ENCODE data around the gene CCDC178. TPM values are rescaled to one million over a fixed set of nuclear protein-coding genes. Genes with fewer than 3 reads are reported as not detected.

The CCDC178 gene
- total and polyA plus RNA-seq, 2 donors from 2014 or later = 3.7 to 4.6 TPM

DNA sequence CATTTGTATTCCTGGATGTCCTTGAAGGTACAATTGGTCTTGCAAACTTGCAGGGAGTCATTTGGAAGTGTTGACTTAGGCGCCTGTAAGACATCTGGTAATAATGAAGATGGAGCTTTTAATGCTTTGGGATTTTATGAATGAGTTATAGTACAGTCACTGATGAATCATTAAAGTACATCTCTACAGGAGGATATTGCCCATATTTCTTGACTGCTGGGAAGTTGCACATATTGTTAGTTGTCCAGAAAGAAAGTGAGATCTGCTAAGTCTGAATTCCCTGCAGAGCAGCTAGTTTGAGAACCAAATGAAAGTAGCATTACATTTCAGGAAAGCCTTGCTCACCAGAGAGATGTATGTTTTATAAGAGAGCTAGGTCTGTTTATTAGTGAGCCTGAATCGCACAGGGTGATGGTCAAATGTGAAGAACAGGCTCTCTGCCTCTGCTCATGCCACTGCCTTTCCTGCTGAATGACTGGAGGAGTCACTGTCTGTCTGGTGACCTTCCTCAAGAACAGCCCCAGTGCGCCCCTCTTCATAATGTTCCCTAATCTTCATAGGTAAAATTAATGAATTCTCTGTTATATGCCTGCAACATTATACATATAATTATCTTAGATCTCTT is 528.7 kb downstream of the CCDC178 start:
- Histone ChIP-seq H3K27ac (ENCODE audit: low read depth in 2 of 2, low read length in 2 of 2) (no peak overlapping the region), H3K27me3 (ENCODE audit: control insufficient read depth, insufficient read depth, low read length) (no peaks in the 10 kb centered on the region), H3K4me3 (ENCODE audit: low read length in 3 of 3) (no peak overlapping the region), H3K9ac (ENCODE audit: low read length in 3 of 3) (no peak overlapping the region), H3K9me3 (ENCODE audit: control insufficient read depth in 2 of 3, insufficient read depth in 1 of 3, low read length in 3 of 3) (no peaks in the 10 kb centered on the region), H3K36me3 (ENCODE audit: control insufficient read depth in 2 of 3, insufficient read depth in 3 of 3, low read length in 3 of 3) (no peaks in the 10 kb centered on the region), H3K4me1 (ENCODE audit: control insufficient read depth in 2 of 3, insufficient read depth in 2 of 3, low read depth in 1 of 3, low read length in 3 of 3) (no peaks in the 10 kb centered on the region)
- TF ChIP-seq, protein P1, sequence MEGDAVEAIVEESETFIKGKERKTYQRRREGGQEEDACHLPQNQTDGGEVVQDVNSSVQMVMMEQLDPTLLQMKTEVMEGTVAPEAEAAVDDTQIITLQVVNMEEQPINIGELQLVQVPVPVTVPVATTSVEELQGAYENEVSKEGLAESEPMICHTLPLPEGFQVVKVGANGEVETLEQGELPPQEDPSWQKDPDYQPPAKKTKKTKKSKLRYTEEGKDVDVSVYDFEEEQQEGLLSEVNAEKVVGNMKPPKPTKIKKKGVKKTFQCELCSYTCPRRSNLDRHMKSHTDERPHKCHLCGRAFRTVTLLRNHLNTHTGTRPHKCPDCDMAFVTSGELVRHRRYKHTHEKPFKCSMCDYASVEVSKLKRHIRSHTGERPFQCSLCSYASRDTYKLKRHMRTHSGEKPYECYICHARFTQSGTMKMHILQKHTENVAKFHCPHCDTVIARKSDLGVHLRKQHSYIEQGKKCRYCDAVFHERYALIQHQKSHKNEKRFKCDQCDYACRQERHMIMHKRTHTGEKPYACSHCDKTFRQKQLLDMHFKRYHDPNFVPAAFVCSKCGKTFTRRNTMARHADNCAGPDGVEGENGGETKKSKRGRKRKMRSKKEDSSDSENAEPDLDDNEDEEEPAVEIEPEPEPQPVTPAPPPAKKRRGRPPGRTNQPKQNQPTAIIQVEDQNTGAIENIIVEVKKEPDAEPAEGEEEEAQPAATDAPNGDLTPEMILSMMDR (IDR thresholded peaks at IDR 0.05; ENCODE audit: borderline replicate concordance, extremely low read depth, insufficient read depth) = no peak
- intact Hi-C loops (cut with DNase I) = no loop called here
- DNase-seq = no peak
- no peak for FAIRE-seq

DNA sequence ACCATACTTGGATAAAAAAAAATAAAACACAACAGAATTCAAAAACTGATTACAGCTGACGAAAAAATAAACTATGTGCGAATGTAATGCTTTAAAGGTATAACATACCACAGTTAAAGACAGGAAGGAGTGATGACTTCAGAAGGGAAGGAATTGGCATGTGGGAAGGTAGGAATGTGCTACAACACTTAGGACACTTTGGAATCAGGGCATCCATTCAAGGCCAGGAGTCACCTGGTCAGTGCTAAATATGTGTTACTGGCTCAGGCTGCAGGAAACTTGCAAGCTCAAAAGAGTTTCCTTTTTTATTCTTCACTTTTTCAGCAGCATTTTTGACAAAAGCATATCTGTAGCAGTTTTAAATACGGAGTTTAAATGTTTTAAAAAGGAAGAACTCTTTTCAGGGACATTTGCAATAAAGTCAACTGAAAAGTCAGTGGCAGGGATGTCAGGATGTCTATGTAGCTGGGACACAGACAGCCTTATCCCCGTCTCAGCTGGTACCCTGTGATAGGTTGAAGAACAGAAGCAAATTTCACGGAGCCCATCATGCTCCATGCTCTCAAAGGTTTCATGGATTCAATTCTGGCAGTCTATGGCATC is 529.7 kb downstream of the CCDC178 start:
- FAIRE-seq (no peak), DNase-seq (no peak)
- Histone ChIP-seq H3K4me1 (ENCODE audit: control insufficient read depth in 2 of 3, insufficient read depth in 2 of 3, low read depth in 1 of 3, low read length in 3 of 3) (no peaks in the 10 kb centered on the region), H3K9ac (ENCODE audit: low read length in 3 of 3) (no peak overlapping the region), H3K27ac (ENCODE audit: low read depth in 2 of 2, low read length in 2 of 2) (no peak overlapping the region), H3K4me3 (ENCODE audit: low read length in 3 of 3) (no peak overlapping the region), H3K36me3 (ENCODE audit: control insufficient read depth in 2 of 3, insufficient read depth in 3 of 3, low read length in 3 of 3) (no peaks in the 10 kb centered on the region), H3K27me3 (ENCODE audit: control insufficient read depth, insufficient read depth, low read length) (no peaks in the 10 kb centered on the region), H3K9me3 (ENCODE audit: control insufficient read depth in 2 of 3, insufficient read depth in 1 of 3, low read length in 3 of 3) (no peaks in the 10 kb centered on the region)
- intact Hi-C loops (cut with DNase I) = no loop called here
- TF ChIP-seq, protein P1 (IDR thresholded peaks at IDR 0.05; ENCODE audit: borderline replicate concordance, extremely low read depth, insufficient read depth) = no peak

DNA sequence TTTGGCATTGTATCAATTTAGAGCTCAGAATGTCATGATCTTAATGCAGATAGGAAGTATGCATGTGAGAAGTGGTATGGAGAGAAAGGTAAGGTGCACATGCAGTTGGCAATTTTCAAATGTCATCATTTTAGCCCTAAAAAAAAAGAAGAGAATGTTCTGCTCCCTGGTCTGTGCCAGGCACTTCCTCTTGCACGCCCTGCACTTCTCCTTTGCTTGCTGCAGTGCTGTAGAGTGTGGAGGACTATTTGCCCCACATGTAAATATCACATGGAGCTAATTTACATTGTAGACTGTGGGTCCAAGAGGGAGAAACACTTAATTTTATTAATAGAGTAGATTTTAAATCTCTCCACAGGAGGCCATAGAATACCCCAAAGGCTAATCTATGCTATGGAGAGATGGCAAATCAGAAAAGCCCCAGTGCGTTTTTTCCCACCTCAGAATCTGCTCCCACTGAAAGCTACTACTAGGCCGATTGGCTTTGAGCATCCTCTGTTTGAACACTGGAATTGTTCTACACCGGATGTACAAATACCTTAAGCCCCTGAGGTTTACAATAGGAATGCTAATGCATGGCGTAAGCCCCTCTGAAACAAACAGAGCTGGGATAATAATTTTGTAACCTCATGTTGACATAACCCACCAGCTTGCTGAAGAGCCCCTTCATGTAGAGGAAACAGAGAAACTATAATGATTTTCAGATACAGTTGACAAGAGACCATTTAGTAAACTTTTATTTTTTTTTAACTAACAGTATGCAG is 530.5 kb downstream of the CCDC178 start:
- Histone ChIP-seq H3K36me3 (ENCODE audit: control insufficient read depth in 2 of 3, insufficient read depth in 3 of 3, low read length in 3 of 3) (no peaks in the 10 kb centered on the region), H3K27ac (ENCODE audit: low read depth in 2 of 2, low read length in 2 of 2) (no peak overlapping the region), H3K9me3 (ENCODE audit: control insufficient read depth in 2 of 3, insufficient read depth in 1 of 3, low read length in 3 of 3) (no peaks in the 10 kb centered on the region), H3K4me1 (ENCODE audit: control insufficient read depth in 2 of 3, insufficient read depth in 2 of 3, low read depth in 1 of 3, low read length in 3 of 3) (no peaks in the 10 kb centered on the region), H3K4me3 (ENCODE audit: low read length in 3 of 3) (no peak overlapping the region), H3K27me3 (ENCODE audit: control insufficient read depth, insufficient read depth, low read length) (no peaks in the 10 kb centered on the region), H3K9ac (ENCODE audit: low read length in 3 of 3) (no peak overlapping the region)
- intact Hi-C loops (cut with DNase I) = no loop called here
- TF ChIP-seq, protein P1 (IDR thresholded peaks at IDR 0.05; ENCODE audit: borderline replicate concordance, extremely low read depth, insufficient read depth) = no peak
- DNase-seq (no peak), FAIRE-seq (no peak)
